NCI-H82 treated with DMSO at 0.1 percent for 48 hours (cell line): ENCODE data around the gene BBS9.
A peak's percentile ranks its signal among the peaks of the same experiment; 100 is the strongest.

ENCODE experiments used
- DNase-seq: peaks from one replicate; lab custom pipeline; 2025; ENCODE audit not compliant: unreplicated experiment; lab: John Stamatoyannopoulos, UW

BBS9 gene

DNA sequence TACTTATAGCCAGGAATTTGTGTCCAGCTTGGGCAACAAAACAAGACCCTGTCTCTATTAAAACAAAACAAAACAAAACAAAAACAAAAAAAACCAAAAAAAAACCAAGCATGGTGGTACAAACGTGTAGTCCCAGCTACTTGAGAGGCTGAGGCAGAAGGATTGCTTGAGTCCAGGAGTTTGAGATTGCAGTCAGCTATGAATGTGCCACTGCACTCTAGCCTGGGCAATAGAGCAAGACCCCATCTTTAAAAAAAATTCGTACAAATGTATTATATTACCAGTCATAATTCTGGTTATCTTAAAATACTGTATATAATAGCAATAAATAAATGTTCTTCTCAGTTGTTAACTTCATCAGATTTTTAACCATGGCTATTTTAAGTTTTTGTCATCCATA is 2.3 kb upstream of the BBS9 start:
- DNase-seq: no peak

DNA sequence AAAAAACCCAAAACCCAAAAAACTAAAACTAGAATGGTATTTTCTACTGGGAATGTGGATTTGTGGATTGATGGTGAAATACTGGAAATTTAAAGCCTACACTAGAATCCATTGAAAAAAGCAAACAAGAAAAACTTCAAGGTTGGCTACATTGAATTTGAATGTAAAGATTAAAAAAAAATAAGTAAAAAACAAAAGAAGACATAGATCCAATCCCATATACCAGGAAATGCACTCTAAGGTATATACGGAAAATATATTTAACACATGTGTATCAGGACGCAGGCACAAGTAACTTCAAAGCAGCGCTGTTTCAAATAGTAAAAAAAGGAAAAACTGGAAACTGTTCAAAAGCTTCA is 754 bp upstream of the BBS9 start:
- no peak for DNase-seq

DNA sequence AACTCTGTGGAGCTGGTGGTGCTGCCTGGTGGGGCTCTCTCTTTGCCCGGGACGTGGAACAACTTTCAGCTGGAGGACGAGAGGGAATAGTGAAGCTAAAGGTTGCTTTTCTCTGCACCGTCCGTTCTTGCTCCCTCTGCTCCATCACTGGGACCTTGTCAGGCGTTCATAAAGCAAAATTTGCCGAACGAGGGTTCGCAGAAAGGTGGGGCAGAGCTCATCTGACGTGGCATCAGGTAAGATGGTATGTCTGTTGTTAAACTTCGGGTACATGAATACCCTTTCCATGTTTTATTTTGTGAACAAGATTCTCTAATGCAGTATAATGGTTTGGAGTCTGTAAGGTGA is 416 bp downstream of the BBS9 start:
- no peak for DNase-seq

DNA sequence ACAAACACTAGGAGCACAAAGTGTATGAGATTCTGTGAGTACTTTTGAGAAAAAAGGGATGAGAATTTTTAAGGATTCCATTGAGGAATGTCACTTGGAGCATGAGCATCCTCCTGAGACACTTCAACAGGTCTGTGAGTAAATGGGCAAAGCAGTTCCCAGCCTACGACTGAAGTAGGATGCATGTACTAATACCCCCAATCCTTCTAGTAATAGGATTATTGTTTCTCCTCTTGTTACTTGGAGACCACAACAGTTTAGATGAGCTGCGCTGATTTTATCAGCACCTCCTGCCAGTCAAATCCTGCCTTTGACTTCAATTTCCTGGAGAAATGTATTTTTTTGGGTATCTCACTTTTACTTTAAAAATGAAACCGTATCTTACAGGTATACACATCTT is 820 bp downstream of the BBS9 start:
- DNase-seq: peak; percentile 92

DNA sequence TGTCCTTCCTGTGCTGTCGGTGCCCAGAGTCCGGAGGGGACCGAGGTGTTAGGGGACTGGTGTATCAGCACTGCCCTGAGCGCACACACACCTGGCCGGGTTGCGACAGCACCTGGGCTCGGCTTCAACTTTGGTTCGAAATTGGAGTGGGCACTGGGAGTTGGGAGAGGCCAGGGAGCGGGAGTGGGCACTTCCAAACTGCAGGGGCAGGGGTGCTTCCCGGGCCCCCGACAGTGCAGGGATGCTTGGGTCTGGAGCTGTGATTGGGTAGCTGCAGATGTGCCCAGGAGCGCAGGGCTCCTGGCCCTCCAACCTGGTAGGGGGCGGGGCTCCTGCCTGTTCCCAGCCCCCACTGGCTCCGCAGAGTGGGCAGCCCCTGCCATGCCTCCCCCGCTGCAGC is 7.7 kb downstream of the BBS9 start:
- no peak for DNase-seq

DNA sequence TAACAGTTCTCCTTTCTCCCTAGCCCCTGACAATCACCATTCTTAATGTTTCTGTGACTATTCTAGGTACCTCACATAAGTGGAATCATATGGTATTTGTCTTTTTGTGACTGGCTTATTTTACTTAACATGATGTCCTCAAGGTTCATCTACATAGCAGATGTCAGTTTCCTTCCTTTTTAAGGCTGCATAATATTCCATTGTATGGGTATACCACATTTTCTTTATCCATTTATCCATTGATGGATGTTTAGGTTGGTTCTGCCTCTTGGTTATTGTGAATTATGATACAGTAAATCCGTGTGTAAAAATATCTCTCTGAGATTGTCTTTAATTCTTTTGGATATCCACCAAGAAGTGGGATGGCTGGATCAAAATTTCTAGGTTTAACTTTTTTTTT is 13.2 kb downstream of the BBS9 start:
- DNase-seq: no peak

DNA sequence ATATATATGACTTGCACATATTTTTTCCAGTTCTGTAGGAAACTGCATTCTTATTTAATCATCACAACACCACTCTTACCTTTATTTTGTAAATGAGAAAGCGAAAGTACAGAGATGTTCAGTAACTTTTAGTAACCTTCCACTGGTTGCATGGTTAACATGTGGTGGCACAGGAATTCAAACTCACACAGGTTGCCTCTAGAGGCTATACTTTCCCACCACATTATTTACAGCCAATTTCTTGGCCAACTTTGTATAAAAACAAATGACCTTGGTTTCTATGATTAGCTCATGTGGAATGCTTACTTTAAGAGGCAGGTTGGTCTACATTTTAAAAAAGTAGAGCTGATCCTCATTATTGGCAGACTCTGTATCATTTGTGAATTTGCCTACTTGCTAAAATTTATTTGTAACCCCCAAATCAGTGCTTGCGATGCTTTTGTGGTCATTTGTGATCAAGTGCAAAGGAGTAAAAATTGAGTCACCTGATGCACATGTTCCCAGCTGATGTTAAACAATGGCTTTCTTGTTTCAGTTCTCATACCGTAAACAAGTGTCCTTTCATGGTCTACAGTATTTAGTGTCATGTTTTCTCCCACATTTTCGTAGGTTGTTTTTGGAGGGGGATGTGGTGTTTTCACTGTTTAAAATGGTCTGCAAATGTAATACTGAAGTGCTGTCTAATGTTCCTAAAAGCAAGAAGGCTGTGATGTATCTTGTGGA is 14.8 kb downstream of the BBS9 start:
- no peak for DNase-seq

DNA sequence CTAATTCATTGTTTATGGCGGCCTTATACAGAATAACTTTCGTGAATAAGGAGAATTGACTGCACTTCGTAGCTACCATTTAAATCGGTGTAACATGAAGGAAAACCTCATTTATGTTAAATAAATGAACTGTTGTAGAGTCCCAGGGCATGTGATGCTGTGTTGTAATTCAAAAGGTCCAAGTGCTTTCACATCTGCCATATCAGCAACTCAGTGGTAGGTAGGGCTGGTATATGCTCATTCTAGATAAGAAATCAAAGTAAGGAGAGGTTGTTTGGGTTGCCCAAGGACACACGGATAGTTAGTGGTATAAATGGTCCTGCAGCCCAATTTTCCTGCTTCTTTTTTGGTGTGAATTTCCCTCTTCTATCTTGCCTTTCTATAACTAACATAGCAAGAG is 15.8 kb downstream of the BBS9 start:
- no peak for DNase-seq

DNA sequence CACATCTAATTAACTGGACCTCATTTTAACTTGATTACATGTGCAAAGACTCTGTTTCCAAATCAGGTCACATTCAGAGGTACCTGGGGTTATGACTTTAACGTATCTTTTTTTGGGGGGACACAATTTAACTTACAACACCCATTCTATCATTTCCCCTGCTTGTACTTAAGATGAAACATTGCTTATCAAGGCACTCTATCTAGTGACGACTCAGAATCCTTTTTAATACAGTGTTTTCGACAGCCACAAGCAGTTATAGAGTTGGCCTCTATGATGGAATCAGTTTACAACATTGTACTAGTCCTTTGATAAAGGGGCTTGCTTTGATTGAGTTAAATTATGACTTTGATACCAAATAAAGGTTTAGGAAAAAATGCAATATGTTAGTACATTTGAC is 22.7 kb downstream of the BBS9 start:
- no peak for DNase-seq

DNA sequence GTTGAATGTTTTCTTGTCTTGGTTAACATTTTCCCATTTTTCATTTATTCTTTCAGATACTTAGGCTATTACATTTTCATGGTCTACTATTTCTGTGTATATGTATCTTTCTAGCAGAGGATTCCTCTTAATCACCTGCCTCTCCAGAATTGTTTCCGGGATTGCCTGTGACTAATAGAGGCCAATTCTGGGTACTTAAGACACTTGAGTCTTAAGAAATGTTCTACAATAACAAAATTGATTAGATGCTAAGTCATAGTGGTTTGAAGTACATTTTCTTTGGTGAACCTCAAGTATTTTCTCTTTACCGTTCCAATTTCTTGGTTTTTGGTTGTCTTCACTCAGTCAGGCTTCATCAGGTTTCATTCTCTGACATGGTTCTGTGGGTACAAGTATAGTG is 26.4 kb downstream of the BBS9 start:
- no peak for DNase-seq

DNA sequence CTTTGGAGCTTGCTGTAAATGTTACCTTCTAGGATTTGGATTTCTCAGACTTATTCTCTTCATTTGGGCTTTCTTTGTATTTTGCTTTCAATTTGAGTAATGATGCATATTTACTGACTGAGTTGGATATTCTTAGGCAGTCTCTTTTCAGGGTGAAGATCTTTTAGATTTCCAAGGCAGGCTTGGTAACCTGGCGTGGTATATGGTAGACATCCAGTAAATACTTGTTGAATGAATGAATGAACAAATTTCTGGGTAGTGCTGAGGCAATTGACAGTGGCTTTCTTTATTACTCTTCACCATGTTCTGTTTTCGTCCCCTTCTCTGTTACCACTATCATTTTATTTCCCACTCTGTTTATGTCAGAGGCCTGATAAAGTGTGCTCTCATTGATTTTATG is 27.1 kb downstream of the BBS9 start:
- no peak for DNase-seq

DNA sequence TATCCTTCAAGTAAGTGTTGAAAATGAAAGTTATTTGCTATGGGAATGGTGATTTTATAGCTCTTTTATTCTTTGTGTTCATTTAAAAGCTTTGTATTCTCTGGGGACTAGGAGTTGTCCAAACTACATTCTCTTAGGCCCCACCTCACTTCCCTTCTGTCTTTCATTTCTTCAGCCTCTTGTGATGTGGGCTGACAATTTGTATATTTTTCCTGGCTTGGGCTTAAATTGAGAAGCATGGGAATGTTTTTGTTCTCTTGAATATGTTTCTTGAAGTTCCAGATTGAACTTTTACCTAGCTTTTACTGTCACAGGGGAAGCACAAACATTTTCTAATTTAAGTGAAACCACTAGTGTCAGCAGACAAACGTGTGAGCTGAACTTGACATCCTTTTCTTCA is 27.9 kb downstream of the BBS9 start:
- no peak for DNase-seq

DNA sequence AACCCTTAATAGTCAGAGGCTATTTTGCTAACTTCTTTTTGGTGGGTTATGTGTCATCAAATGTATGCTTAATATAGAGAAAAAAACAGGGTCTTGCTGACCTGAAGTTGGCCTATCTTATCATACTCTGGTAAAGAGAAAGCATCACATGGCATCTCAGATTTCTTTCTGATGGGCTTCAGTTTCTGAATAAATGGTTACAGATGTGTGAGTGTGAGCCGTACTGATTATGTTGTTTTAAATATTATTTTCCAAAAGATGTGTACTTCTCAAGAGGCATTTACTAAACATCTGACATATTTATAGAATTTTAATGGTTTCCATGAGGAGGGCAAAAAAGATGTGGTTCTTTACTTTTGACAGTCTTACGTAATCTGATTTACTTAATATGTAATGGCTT is 28.4 kb downstream of the BBS9 start:
- DNase-seq: no peak

DNA sequence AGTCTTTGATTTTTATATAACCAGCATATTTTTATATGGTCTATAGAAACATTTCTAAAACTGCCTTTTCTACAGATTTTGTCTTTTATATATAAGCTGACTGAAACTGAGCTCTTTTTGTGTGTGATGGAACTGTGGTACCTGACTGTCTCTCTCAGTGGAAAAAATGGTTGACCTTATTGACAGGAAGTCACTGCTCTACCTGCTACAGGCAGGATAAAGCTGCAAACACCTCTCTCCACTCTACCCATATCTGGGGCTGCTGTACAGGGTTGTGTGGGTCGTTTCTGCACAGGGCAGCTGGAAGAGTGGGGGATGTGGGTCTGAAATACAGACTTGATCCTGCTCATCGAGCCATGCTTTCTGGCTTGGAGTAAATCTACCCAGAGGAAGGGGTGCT is 48.5 kb downstream of the BBS9 start:
- no peak for DNase-seq

DNA sequence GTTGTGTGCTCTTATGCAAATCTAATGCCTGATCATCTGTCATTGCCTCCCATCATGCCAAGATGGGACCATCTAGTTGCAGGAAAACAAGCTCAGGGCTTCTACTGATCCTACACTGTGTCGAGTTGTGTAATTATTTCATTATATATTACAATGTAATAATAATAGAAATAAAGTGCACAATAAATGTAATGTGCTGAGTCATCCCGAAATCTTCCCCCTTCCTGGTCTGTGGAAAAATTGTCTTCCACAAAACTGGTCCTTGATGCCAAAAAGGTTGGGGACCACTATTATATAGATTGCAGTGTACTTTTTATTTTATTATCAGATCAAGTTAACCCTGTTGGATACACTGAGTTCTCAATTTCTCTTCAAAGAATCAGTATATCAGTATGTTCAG is 50.2 kb downstream of the BBS9 start:
- no peak for DNase-seq

DNA sequence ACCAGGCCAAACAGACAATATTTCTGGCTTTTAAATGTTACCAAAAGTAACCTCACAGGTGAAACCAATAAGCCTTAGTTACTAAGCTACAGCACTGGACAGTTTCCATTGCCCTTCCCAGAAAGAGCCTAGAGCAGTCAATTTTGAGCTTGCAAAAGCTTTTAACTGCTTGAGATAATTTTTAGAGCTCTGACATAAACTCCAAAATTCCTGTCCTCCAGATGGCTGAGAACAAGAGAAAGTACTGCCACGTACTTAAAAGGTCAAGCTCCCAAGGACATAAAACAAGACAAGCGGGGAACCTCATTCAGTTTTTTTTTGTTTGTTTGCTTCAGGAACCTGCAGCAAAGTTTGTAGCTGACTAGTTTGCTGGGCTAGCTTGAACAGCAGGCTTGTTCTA is 54.1 kb downstream of the BBS9 start:
- no peak for DNase-seq

DNA sequence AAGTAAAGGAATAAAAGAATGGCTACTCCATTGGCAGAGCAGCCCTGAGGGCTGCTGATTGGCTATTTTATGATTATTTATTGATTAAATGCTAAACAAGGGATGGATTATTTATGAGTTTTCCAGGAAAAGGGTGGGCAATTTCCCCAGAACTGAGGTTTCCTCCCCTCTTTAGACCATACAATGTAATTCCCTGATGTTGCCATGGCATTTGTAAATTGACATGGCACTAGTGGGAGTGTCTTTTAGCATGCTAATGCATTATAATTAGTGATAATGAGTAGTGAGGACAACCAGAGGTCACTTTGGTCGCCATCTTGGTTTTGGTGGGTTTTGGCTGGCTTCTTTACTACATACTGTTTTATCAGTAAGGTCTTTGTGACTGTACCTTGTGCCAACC is 55.5 kb downstream of the BBS9 start:
- DNase-seq: no peak

DNA sequence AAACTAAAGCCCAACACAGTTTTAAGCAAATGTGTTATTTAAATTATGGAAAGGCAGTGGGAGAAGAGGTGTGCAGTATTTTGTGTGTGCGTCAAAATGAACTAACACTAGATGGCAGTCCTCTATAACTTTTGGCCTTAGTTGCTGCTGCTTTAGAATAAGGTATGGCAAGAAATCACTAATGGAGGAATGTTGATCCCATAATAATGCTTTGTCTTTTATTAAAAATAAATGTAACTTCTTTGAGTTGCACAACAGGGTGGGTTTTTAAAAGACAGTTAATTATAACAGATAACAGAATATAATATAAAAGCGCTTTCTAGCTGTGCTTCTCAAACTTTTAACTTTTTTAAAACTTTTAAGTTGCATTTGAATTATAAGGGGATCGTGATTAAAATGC is 56.4 kb downstream of the BBS9 start:
- peak; percentile 41 for DNase-seq

DNA sequence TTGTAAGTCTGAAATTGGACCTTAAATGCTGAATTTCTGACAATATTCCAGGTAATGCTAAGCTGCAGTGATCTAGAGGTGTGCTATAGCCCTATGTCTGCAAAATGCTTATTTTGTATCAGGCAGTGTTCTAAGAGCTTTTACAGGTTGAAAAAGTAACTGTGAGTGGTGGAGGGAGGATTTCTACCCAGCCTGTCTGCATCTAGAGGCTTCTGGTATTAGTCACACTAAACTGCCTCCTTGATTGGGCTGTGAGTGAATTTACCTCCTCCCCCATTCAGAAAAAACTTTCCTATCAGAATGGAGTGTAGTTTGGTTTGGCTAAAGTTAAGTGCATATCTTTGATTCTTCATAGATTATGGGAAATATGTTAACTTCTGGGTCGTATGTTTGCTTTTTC is 56.8 kb downstream of the BBS9 start:
- DNase-seq: no peak

DNA sequence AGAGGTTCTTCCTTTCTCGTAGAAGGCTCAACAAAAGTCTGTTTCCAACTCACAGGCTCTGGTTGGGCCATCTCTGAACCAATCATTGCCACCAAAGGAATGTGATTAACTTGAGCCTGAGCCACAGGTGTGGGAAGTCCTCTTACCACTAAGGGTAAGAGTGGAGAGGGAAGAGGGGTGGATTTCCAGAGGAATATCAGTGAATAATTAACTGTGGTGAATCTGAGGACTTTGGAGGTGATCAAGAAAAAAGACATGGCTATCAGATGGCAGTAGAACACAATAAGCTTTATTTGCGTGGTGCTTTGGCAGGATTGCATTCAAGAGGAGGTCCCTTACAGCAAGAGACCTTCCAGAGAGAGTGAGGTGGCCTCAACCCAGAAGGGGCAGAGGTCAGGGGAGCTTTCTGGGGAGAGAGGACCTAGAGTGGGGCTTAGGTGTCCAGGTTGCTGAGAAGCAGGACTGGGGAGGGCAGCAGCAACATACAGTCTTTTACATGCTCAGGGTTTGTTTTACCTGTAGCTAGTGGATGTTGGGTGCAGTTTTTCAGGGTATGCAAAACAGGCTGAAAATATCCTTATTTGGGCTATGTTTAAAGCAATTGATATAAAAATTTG is 61.4 kb downstream of the BBS9 start:
- DNase-seq: no peak

DNA sequence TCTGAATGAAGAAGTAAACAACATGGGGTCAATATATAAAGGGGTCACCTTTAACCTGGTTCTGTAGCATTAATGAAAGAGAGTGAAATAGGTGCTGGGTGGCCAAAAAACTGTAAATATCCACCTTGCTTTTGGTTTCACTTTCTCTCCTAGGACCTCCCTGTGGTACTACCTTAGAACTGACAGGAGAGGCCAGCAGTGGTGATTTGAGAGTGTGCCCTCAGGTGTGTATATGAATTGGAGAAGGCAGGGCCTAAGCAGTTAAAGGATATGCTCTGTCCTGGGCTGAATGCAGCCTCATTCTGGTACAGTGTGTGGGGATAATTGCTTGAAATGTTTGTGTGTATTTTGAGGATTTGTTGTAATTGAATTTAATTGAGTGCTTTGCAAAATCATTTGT is 62.0 kb downstream of the BBS9 start:
- no peak for DNase-seq

DNA sequence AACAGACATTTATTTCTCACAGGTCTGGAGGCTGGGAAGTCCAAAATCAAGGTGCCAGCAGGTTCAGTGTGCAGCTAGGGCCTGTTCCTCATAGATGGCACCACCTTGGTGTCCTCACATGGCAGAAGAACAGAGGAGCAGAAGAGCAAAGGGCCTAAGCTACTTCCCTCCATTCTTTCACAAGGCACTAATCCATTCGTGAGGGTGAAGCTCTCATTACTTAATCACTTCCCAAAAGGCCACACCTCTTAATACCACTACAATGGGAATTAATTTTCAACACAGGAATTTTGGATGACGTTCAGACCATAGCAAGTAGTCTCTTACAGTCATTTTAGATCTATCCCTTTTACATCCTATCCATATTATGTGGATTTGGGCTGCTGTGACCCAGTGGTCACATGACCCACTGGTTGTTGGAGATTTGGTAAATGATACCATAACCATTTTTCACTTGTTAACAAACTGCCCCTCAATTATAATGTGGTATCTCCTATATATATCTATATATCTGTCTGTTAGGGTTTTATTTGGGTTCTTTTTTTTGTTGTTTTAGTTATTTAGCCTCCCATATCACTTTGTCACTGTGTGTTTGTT is 63.4 kb downstream of the BBS9 start:
- DNase-seq: no peak

DNA sequence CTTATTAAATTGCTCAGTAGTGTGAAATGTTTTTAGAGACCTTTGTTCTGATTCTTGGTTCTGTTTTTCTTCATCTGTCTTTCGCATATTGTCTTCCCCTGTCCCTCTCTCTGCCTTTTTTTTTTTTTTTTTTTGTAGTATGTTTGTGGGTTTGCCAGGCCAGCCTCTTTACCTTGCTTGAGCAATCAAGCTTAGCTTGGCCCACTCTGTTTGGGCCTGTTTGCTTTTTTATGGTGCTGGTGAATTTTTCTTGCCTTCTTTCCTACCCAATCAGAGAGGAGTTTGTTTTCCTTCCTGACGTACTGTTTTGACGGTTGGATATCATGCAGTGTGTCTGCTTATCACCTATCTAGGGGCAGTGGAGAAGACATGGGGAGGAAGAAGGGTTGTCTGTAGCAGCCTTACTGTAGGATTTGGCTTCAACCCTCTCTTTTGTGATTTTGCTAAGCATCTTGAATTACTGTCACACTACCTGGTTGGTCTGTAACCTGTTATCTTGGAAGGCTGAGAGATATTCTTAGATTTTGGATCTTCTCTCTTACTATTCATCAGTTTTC is 64.0 kb downstream of the BBS9 start:
- no peak for DNase-seq
